DND-41 (cell line): Measurements from ENCODE around the gene LZTFL1.

Source experiments
- CTCF ChIP-seq: IDR thresholded peaks from 2 replicates; pipeline ENCODE4 v1.5.1; 2012; ENCODE audit warnings: borderline replicate concordance, low read length, moderate library complexity, mild to moderate bottlenecking; ENCODE audit not compliant: poor library complexity, severe bottlenecking; ENCODE audit errors: extremely low read depth
- EZH2 ChIP-seq: IDR thresholded peaks from 3 replicates; pipeline ENCODE4 v1.6.1; 2012; ENCODE audit warnings: borderline replicate concordance, low read depth, mild to moderate bottlenecking, moderate library complexity, low read length, inconsistent platforms; ENCODE audit not compliant: severe bottlenecking

- TF ChIP-seq CTCF (peak; percentile 34), EZH2 (no peak)
Measured at GRCh38 chr3:45871780-45872179, 29.9 kb upstream of the LZTFL1 start.
